GM12864 (cell line): ENCODE data around the gene RUNX2.

Experiments used
- DNase-seq: peaks from one replicate; pipeline ENCODE4 v3.0.0-alpha.2; 2011; ENCODE audit warnings: low read depth
- H3K4me3 ChIP-seq: 2 replicates; pipeline ENCODE4 v1.5.1; 2011; ENCODE audit warnings: mild to moderate bottlenecking, low read depth, low read length, control low read depth
- CTCF ChIP-seq: IDR thresholded peaks from 2 replicates; pipeline ENCODE4 v1.5.1; 2011; ENCODE audit warnings: low read depth, mild to moderate bottlenecking, moderate library complexity, low read length, control low read depth, inconsistent platforms; ENCODE audit errors: missing control alignments

RUNX2 gene

GRCh38 chr6:45653117-45653883 lies 325.2 kb downstream of the RUNX2 start:
- TF ChIP-seq CTCF: no peak
- H3K4me3 ChIP-seq: no peak overlapping the region
- no peak for DNase-seq

- TF ChIP-seq CTCF: no peak
- DNase-seq: no peak
- no peak overlapping the region for H3K4me3 ChIP-seq
Measured at GRCh38 chr6:45654673-45655072, 326.5 kb downstream of the RUNX2 start.

- no peak overlapping the region for H3K4me3 ChIP-seq
- TF ChIP-seq CTCF: no peak
- DNase-seq: no peak
Measured at GRCh38 chr6:45655745-45656476, 327.8 kb downstream of the RUNX2 start.

DNA sequence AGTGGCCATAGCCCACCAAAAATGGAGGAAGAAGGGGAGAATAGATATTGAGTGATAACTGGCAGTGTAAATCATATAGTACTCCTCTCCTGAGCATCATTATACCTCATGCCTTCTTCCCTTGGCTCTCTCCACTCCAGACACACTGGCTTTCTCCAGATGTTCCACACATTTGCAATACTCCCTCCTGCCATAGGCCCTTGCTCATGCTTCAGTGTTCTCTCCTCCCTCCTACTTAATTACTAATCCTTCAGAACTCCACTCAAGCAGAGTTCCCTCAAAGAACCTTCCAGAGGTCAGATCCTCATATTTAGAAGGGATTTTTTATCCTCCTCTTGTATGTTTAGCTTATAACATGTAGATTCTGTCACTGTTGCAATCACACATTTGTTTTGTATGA lies 329.1 kb downstream of the RUNX2 start:
- no peak for TF ChIP-seq CTCF
- DNase-seq: no peak

DNA sequence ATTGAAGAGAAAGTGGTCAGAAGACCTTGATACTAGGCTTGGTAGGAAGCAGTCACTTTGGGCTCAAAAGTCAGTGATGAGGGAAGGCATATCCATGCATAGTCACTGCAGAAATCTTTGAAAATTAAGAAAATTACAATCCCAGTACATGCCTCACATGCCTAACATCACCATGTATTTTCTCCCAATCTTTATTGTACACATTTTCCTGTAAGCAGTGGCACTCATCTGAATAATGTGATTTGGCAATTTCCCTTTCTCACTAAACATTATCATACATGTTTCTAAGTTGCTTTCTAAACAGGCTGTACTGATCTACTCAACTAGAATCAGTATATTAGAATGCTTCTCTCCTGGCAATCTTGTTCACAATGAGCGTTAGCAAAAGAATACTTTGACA lies 330.3 kb downstream of the RUNX2 start:
- no peak overlapping the region for H3K4me3 ChIP-seq
- DNase-seq: no peak
- no peak for TF ChIP-seq CTCF

More for the DNA sequence above, 329.1 kb downstream of the RUNX2 start:
- no peak overlapping the region for H3K4me3 ChIP-seq

DNA sequence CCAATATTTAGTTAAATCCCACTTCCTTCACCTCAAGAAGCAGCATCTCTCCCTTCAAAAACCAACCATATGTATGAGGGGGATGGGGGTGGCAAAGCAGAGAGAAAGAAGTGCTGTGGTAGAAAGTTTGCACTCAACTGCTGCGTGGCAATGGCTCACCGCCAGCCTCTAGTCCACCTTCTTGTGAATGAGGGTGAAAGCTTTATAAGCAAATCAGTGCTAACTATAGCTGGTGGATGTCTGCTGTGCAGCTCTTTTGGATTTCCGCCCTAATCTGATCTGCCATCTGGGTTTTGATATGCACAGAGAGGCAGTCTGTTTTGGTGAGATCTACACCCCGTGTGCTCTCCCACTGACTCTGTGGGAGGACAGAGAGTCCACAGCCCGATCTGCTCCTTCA lies 330.8 kb downstream of the RUNX2 start:
- no peak for DNase-seq
- H3K4me3 ChIP-seq: no peak overlapping the region
- TF ChIP-seq CTCF: no peak
